HEK293 (cell line): ENCODE data around the gene GUCY1A2.

Experiments used
- CTCF ChIP-seq: fragments of 450-650 bp; formaldehyde crosslinking; IDR thresholded peaks from 2 replicates; pipeline ENCODE4 v1.5.1; 2016; ENCODE audit warnings: missing biosample characterization, missing genetic modification characterization
- HOXA7 ChIP-seq: sonication (generic); formaldehyde crosslinking; IDR thresholded peaks from 2 replicates; pipeline ENCODE4 v1.8.1; 2022; ENCODE audit warnings: missing genetic modification reagents, borderline replicate concordance
- PATZ1 ChIP-seq: fragments of 450-650 bp; formaldehyde crosslinking; IDR thresholded peaks from 2 replicates; pipeline ENCODE4 v1.5.1; 2016; ENCODE audit warnings: missing biosample characterization, missing genetic modification characterization
- REST ChIP-seq: fragments of 450-650 bp; formaldehyde crosslinking; IDR thresholded peaks from 2 replicates; pipeline ENCODE4 v1.5.1; 2016; ENCODE audit warnings: missing biosample characterization, missing genetic modification characterization
- ZNF174 ChIP-seq: fragments of 450-650 bp; formaldehyde crosslinking; IDR thresholded peaks from 2 replicates; pipeline ENCODE4 v1.5.0; 2017; ENCODE audit warnings: missing biosample characterization, mild to moderate bottlenecking, missing genetic modification characterization
- ZNF175 ChIP-seq: fragments of 450-650 bp; formaldehyde crosslinking; IDR thresholded peaks from 2 replicates; pipeline ENCODE4 v1.5.1; 2016; ENCODE audit warnings: missing biosample characterization, missing genetic modification characterization
- ZNF274 ChIP-seq, 2 experiments: fragments of 200-500 bp in 1 of 2; fragments of 450-650 bp in 1 of 2; sonication (Bioruptor generic) in 1 of 2; formaldehyde crosslinking in 1 of 2; IDR thresholded peaks; 2 replicates each; pipeline versions ENCODE4 v1.5.1 to v1.6.1; 2014 to 2016; ENCODE audit warnings: borderline replicate concordance in 1 of 2, inconsistent platforms in 1 of 2, low read length in 1 of 2, missing biosample characterization in 1 of 2, missing genetic modification characterization in 1 of 2
- ZNF335 ChIP-seq: fragments of 450-650 bp; formaldehyde crosslinking; conservative IDR thresholded peaks from 2 replicates; pipeline ENCODE4 v1.5.1; 2016; ENCODE audit warnings: missing biosample characterization, missing genetic modification characterization
- ZNF530 ChIP-seq: fragments of 450-650 bp; formaldehyde crosslinking; IDR thresholded peaks from 2 replicates; pipeline ENCODE4 v1.5.1; 2016; ENCODE audit warnings: low read depth, missing biosample characterization, missing genetic modification characterization
- ZNF561 ChIP-seq: fragments of 450-650 bp; IDR thresholded peaks from 2 replicates; pipeline ENCODE4 v1.5.1; 2018; ENCODE audit warnings: missing biosample characterization, missing genetic modification characterization, borderline replicate concordance
- ZNF629 ChIP-seq: fragments of 450-650 bp; formaldehyde crosslinking; IDR thresholded peaks from 2 replicates; pipeline ENCODE4 v1.5.1; 2017; ENCODE audit warnings: missing biosample characterization, missing genetic modification characterization
- ZNF76 ChIP-seq: fragments of 450-650 bp; formaldehyde crosslinking; IDR thresholded peaks from 2 replicates; pipeline ENCODE4; 2016; ENCODE audit warnings: low read depth, missing biosample characterization, missing genetic modification characterization, borderline replicate concordance
- ZNF785 ChIP-seq: fragments of 450-650 bp; formaldehyde crosslinking; IDR thresholded peaks from 2 replicates; pipeline ENCODE4 v1.5.1; 2016; ENCODE audit warnings: missing biosample characterization, missing genetic modification characterization

GRCh38 chr11:106998116-106998915 is 20.0 kb downstream of the GUCY1A2 start:
- TF ChIP-seq PATZ1 (tag by site-specific recombination) (no peak), ZNF561 (tag by site-specific recombination) (no peak), ZNF629 (tag by site-specific recombination) (no peak), ZNF530 (no peak), CTCF (tag by site-specific recombination) (no peak), ZNF174 (tag by site-specific recombination) (no peak), HOXA7 (CRISPR knock-in tag) (no peak), ZNF335 (no peak), ZNF274 (IDR thresholded peaks at IDR 0.05; ENCODE audit: low read length) (no peak), ZNF274 (tag by site-specific recombination; IDR thresholded peaks at IDR 0.05; ENCODE audit: borderline replicate concordance) (no peak), ZNF76 (tag by site-specific recombination) (no peak), ZNF785 (tag by site-specific recombination) (no peak), REST (tag by site-specific recombination) (no peak), ZNF175 (tag by site-specific recombination) (no peak)
